CD4-positive, alpha-beta T cell treated with Interleukin-17A for 4 hours (primary cell): ENCODE measurements around the gene KRIT1.
"Not testable (repeated sequence)": the region's sequence is repeated elsewhere in the genome, so short reads cannot be mapped to it uniquely, and the experiment has no call there.

ENCODE experiments used
- DNase-seq: peaks from one replicate; pipeline ENCODE4 v3.0.0-alpha.2; 2020; ENCODE audit warnings: mixed read lengths

The KRIT1 gene

GRCh38 chr7:92245487-92246359 is at the start of gene KRIT1, which contains the start of gene ANKIB1:
TSS of gene KRIT1 (minus strand) at chr7:92245914. CDS start at chr7:92242135, 3,779 bp downstream.
TSS of gene ANKIB1 (plus strand) at chr7:92245974. CDS start at chr7:92294979, 49,005 bp downstream.
- peak; percentile 88 for DNase-seq

DNA sequence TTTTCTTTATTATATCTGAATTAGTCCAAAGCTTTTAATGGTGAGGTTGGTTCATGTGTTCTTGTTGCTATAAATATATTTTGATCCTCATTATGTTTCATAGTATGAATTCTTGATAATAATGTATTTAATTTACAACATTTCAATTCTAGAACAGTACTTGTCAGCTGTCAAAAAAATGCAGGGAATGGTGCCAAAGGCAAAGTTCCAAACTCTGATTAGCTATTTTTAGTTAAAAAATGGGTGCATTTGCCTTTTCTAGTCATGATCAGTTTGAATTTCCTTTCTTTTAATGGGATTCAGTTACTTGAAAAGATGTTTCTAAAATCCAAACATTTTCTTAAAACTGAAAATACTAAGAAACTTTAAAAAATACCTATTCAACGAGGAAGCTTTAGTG is 49.7 kb upstream of the KRIT1 start:
- no peak for DNase-seq

- DNase-seq, result no peak
Measured at GRCh38 chr7:92293896-92294590, 48.3 kb upstream of the KRIT1 start.

DNA sequence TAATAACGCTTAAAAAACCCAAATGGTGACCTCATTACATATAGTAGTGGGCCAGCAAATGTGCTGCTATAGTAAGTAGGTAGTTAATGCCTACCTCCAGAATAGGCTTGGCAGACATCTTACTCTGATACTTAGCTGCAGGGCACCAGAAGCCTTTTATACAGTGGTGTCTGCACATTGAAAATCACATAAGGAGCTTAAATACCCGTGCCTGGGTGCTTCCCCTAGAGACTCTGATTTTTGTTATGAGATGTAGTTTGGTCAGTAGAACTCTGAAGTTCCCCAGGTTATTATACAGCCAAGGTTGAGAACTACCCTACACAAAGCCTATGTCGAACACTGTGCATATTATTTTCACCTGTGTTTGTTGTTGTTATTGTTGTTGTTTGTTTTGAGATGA is 47.3 kb upstream of the KRIT1 start:
- DNase-seq, result no peak

- DNase-seq, result no peak
Measured at GRCh38 chr7:92289321-92289720, 43.6 kb upstream of the KRIT1 start.

DNA sequence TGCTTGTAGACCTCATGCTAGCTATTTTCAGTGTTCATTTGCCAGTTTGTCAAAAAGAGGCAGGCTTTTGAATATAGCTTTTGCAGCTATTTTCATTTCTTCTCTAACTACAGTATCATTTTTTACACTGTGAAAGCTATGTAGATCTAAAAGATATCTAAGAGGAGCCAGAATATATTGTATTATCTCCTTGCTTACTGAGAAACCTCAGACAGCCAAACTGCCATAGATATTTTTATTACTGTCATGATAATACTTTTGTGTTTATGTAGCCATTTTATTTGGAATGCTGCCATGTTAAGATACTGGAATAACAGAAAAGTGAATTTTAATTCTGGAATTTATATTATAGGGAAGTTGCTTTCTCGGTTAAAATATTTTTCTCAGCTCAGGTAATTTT is 37.2 kb upstream of the KRIT1 start:
- DNase-seq, result no peak

DNA sequence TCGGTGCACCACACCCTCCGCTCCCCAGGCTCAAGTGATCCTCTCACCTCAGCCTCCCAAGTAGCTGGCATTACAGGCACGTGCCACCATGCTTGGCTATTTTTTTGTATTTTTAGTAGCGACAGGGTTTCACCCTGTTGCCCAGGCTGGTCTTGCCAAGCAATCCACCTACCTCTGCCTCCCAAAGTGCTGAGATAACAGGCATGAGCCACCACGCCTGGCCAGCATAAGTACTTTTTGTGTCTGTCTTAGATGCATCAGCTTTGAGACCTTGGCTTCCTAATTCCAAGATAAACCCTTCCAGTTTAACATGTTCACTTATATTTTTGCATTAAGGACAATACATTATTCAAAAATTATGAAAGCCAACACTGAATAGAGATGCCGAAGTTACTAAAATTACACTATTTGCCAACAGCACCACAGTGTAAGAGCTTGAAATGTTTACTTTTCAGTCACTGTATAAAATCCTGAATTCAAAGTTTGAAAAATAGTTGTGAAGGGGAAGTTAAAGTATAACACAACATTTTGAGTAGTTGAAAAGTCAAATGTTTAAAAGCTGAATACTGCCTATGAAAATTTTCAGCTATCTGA is 36.6 kb upstream of the KRIT1 start:
- no peak for DNase-seq

DNA sequence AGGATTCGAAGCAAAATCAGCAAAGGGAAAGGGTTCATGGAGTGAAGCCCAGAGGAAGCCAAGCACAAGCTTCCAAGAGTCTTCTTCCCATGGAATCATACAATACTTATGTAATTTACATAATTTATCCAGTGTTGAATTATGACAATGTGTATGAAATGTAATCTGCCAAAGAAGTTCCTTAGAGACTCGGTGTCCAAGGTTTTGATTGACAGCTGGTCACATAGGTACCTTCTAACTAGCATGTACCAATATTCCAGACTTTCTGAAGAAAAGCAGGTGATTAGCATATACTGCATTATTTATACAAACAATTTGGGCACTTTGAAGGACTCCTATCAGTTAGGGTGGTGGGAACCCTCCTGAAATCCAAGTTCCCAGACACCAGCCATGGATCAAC is 35.3 kb upstream of the KRIT1 start:
- DNase-seq, result no peak

DNA sequence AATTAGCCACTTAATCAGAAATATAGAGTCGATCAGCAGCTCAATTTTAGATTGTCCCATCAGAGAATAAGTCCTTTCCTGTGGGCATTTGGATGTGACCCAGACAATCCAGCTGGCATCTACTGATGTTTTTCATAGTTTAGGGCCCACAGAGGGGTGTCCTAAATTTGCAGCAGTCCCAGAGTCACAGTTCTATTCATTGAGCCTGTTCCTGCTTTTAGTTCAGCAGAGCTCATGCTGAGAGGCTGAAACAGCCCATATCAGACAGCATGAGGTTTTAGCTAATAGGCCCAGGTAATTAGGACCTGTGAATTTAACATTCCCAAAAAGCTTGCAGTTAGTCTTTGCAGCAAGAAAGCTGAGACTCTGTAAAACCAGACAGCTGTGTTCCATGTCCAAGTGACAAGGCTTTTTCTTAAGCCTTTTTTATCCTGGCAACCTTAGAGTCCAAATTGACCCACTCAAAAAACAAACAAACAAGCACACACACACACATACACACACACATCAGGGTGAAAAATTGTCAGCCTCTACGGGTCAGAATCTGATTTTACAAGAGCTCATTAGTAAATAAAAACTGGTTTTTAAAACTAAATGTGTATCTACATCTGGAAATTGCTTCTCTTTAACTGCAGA is 33.8 kb upstream of the KRIT1 start:
- DNase-seq, result no peak

DNA sequence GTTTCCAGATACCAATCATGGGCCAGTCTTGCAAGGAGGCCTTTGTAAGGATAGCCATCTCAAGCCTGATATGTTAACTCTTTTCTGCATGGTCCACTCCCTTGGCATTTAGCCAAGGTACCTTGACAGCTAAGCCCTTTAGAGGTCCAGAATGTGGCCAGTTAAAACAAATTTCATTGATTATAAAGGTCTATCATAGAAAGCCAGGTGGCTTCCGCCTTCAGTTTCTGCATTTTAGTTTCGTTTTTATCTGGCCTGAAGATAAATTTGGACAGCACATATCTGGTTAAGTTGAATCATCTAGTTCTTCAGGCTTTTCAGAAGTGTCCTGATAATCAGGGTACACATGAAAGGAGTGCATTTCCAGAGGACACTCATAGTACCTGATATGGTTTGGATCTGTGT is 30.7 kb upstream of the KRIT1 start:
- DNase-seq, result no peak

DNA sequence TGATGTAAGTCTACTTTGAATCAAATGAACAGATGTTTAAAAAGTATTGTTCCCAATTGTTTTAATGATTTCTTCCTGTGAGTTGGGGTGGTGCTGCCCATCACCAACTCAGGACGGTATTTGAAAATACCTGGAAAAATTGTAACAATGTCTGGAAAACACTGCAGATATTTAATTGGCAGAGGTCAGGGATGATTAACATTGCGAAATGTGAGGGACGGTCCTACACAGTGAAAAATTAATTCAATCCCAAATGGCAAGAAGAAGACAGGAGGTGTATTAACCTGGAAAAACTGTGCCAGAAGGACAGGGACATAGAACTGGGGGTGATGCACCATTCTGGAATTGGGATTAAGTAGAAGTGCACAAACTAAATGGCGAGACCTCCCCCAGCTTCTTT is 29.6 kb upstream of the KRIT1 start:
- no peak for DNase-seq

DNA sequence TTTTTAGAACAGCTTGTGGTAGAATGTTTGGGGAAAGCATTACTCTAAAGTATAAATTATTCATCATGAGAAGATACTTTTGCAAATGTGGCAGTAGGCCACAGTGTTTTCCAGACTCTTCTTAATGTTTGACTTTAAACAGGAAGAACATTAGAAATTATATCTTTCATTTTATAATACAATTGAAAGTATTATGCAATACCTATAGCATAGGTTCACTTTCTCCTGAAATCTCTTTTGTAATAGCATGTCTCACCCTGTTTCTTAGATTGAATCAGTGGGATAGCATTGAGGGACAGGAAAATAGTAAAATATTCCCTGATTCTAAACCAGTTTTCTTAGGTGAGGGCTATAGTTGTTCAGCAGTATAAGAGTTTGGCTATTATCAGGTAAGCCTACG is 23.2 kb upstream of the KRIT1 start:
- DNase-seq, result no peak

GRCh38 chr7:92266415-92267241 is 20.9 kb upstream of the KRIT1 start:
- no peak for DNase-seq

DNA sequence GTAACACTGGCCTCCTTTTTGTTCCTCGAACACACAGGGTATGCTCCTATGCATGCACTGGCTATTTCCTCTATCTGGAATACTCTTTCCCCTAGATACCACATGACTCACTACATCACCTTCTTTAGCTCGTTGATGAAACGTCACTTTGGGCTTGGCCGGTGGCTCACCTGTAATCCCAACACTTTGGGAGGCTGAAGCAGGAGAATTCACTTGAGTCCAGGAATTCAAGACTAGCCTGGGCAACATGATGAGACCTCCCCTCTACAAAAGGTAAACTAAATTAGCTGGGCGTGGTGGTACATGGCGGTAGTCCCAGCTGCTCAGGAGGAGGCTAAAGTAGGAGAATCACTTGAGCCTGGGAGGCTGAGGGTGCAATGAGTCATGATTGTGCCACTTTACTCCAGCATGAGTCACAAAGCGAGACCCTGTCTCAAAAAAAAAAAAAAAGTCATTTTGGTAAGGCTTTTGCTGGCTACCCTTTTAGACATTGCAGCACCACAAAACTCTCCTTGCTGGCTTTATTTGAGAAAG is 14.6 kb upstream of the KRIT1 start:
- DNase-seq, result peak; percentile 8

- DNase-seq, result no peak
Measured at GRCh38 chr7:92259610-92260247, 14.0 kb upstream of the KRIT1 start.

- no peak for DNase-seq
Measured at GRCh38 chr7:92259062-92259461, 13.3 kb upstream of the KRIT1 start.

DNA sequence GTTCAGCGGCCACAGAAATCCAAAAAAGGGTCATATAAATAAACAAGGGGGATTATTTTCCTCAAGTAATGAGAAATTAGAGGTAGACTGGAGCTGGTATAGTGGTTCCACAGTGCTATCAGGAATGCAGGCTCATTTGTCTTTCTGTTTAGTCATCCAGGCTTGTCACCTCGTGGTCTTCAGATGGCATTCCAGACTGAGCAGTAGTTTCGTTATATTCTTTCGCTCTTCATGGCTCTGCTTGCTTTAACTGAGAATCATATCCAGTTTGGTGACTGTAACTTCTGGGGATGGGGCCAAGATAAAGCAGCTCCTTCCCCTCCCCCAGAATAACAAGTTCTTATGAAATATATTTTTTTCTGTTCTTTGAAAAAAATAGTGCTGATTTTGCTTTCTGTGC is 9.6 kb upstream of the KRIT1 start:
- DNase-seq, result no peak

GRCh38 chr7:92254800-92255199 is 9.1 kb upstream of the KRIT1 start:
- DNase-seq, result not testable (repeated sequence)

DNA sequence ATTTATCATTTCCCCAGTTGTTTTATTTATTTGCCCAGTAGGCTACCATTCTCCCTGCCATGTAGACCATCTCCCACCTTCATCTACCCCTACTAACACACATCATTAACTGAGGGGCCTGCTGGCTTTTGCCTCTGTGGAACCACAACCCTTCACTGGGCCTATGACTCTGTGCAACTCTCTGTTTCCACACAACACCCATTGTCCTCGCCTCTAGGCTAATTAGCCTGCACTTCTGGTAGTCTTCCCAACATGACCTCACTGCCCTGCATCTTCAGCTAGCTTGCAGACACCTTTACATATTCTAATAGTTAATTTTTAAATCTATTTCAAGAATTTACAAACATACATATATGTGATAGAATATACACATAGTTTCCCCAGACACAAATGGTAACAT is 7.5 kb upstream of the KRIT1 start:
- DNase-seq, result no peak

DNA sequence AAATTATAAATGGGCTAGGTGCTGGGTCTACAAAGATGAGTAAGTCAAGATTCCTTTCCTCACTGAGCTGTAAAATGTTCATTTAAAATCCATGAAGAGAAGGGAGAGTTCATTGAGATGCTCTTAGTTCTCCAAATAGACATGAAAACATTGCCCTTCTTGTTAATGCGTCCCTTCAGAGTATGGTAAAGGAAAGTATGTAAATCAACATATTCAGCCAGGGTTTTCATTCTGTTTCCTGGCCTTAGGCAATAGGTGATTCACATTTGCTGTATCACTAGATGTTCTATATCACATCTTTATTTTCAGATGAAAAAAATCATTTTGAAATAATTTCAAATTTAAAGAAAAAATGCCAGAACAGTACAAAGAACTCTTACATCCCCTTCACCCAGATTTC is 5.5 kb upstream of the KRIT1 start:
- DNase-seq, result no peak

DNA sequence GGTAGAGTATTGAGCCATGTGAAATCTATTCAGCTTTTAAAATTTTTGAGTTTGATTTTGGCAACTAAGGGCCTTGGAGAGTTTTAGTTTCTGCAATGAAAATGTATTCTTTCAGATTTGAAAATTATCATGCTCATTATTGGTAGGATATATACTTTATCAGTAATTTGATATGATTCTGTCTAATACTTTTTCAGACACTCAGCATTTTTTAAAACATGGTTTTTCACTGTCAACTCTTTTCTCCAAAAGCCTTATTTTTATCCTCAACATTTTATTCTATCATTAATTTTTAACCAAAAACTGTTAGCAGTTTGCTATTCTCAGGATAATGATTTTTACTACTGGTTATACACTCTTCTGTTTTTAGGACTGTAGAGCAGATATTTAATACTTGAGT is 4.9 kb upstream of the KRIT1 start:
- no peak for DNase-seq
